ENCODE data around the gene ALG9.

DNA sequence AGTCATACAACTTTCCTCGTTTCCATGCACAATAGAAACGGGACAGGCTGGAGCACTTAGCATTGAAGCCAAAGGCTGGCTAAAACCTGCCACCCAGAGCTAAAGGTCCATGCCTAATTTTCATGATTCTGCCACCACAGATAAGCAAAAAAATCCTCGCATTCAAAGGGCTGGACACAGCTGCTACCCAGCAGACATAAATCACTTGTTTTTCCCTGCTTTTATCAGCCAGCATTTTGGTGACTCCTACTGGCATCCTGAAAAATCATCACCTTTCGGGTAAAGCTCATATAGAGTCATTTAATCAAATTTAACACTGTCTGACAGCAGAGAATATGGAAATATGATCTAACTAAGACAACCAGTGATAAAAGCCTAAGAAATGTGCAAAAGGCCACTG is 37.9 kb downstream of the ALG9 start:
- TF ChIP-seq RAD21 (IDR thresholded peaks at IDR 0.05; ENCODE audit: low read depth): peak; percentile 37
- TF ChIP-seq CEBPB (IDR thresholded peaks at IDR 0.05): no peak
- no peak for TF ChIP-seq YY1 (IDR thresholded peaks at IDR 0.05; ENCODE audit: low read depth)
- no peak for TF ChIP-seq CREB1 (IDR thresholded peaks at IDR 0.05; ENCODE audit: low read depth)

Data from Ishikawa (cell line).